Measurements from ENCODE around the gene HNF4A. TPM values are rescaled to one million over a fixed set of nuclear protein-coding genes. Genes with fewer than 3 reads are reported as not detected.

The HNF4A gene
- total RNA-seq, 2 donors from 2014 or later = 56.3 to 58.0 TPM

- Histone ChIP-seq H3K27me3 (ENCODE audit: control insufficient read depth, insufficient read depth, low read length, poor library complexity, severe bottlenecking) (no peaks in the 10 kb centered on the region), H3K9ac (ENCODE audit: extremely low read depth, low read length, poor library complexity, severe bottlenecking) (no peak overlapping the region), H3K27ac (ENCODE audit: low read depth, low read length) (no peak overlapping the region), H3K9me3 (ENCODE audit: control insufficient read depth, low read length) (no peaks in the 10 kb centered on the region), H3K4me1 (ENCODE audit: control insufficient read depth, insufficient read depth, low read length) (peaks cover 32% of the 10 kb centered on the region), H3K36me3 (ENCODE audit: control insufficient read depth, insufficient read depth, low read length) (peaks cover 24% of the 10 kb centered on the region), H3K4me3 (ENCODE audit: low read length) (no peak overlapping the region)
- Mint-ChIP-seq H3K4me1 (peaks cover 66% of the 10 kb centered on the region), H3K4me3 (no peak overlapping the region), H3K27ac (no peak overlapping the region), H3K9me3 (no peaks in the 10 kb centered on the region), H3K36me3 (ENCODE audit: low read depth) (peaks cover 15% of the 10 kb centered on the region), H3K27me3 (ENCODE audit: insufficient read depth) (no peaks in the 10 kb centered on the region)
- no peak for TF ChIP-seq CTCF (conservative IDR thresholded peaks at IDR 0.05)
- 89 to 99% methylated on average over 8 to 16 of the region's 21 CpGs for WGBS, 2 experiments (ENCODE audit: insufficient coverage in 1 of 2, insufficient read length in 1 of 2)
- DNase-seq = no peak
Measured at GRCh38 chr20:44404204-44405181, 49.0 kb downstream of the HNF4A start.

- H3K4me3 Mint-ChIP-seq = no peak overlapping the region
- H3K36me3 Mint-ChIP-seq (ENCODE audit: low read depth) = peaks cover 20% of the 10 kb centered on the region
- no peaks in the 10 kb centered on the region for H3K9me3 Mint-ChIP-seq
- Histone ChIP-seq H3K27ac (ENCODE audit: low read depth, low read length) (no peak overlapping the region), H3K36me3 (ENCODE audit: control insufficient read depth, insufficient read depth, low read length) (peaks cover 28% of the 10 kb centered on the region), H3K4me3 (ENCODE audit: low read length) (no peak overlapping the region), H3K9me3 (ENCODE audit: control insufficient read depth, low read length) (no peaks in the 10 kb centered on the region), H3K4me1 (ENCODE audit: control insufficient read depth, insufficient read depth, low read length) (peaks cover 27% of the 10 kb centered on the region), H3K27me3 (ENCODE audit: control insufficient read depth, insufficient read depth, low read length, poor library complexity, severe bottlenecking) (no peaks in the 10 kb centered on the region), H3K9ac (ENCODE audit: extremely low read depth, low read length, poor library complexity, severe bottlenecking) (no peak overlapping the region)
- no peak for TF ChIP-seq CTCF (conservative IDR thresholded peaks at IDR 0.05)
- H3K27me3 Mint-ChIP-seq (ENCODE audit: insufficient read depth) = no peaks in the 10 kb centered on the region
- WGBS, 2 experiments (ENCODE audit: insufficient coverage in 1 of 2, insufficient read length in 1 of 2) = 93% methylated on average over 4 to 6 of the region's 6 CpGs
- no peak overlapping the region for H3K27ac Mint-ChIP-seq
- no peak for DNase-seq
- peaks cover 59% of the 10 kb centered on the region for H3K4me1 Mint-ChIP-seq
Measured at GRCh38 chr20:44405257-44405656, 49.8 kb downstream of the HNF4A start.

GRCh38 chr20:44405785-44406571 lies 50.5 kb downstream of the HNF4A start:
- Histone ChIP-seq H3K4me3 (ENCODE audit: low read length) (peak overlapping the region; percentile 9), H3K4me1 (ENCODE audit: control insufficient read depth, insufficient read depth, low read length) (peaks cover 23% of the 10 kb centered on the region), H3K9ac (ENCODE audit: extremely low read depth, low read length, poor library complexity, severe bottlenecking) (no peak overlapping the region), H3K27ac (ENCODE audit: low read depth, low read length) (no peak overlapping the region), H3K9me3 (ENCODE audit: control insufficient read depth, low read length) (no peaks in the 10 kb centered on the region), H3K36me3 (ENCODE audit: control insufficient read depth, insufficient read depth, low read length) (peaks cover 33% of the 10 kb centered on the region), H3K27me3 (ENCODE audit: control insufficient read depth, insufficient read depth, low read length, poor library complexity, severe bottlenecking) (no peaks in the 10 kb centered on the region)
- Mint-ChIP-seq H3K4me3 (no peak overlapping the region), H3K4me1 (peaks cover 51% of the 10 kb centered on the region), H3K27me3 (ENCODE audit: insufficient read depth) (no peaks in the 10 kb centered on the region), H3K27ac (peak overlapping the region; percentile 18), H3K36me3 (ENCODE audit: low read depth) (peaks cover 20% of the 10 kb centered on the region), H3K9me3 (no peaks in the 10 kb centered on the region)
- no peak for TF ChIP-seq CTCF (conservative IDR thresholded peaks at IDR 0.05)
- WGBS, 2 experiments (ENCODE audit: insufficient coverage in 1 of 2, insufficient read length in 1 of 2) = 85 to 89% methylated on average over 14 to 20 of the region's 20 CpGs
- no peak for DNase-seq
